AG04449 (cell line): Measurements from ENCODE around the gene ST6GAL1.

ENCODE experiments used
- CTCF ChIA-PET: fragments of 350-600 bp; formaldehyde crosslinking; extraction: SDS; loops from one replicate; lab custom pipeline; 2021; ENCODE audit warnings: antibody characterized with exemption; lab: Yijun Ruan, JAX
- POLR2A ChIA-PET: fragments of 400-600, 350-600 bp; formaldehyde crosslinking; extraction: SDS; loops from one replicate; lab custom pipeline; 2020; ENCODE audit warnings: antibody characterized with exemption, inconsistent platforms; lab: Yijun Ruan, JAX
- DNase-seq: peaks from one replicate; pipeline ENCODE4 v3.0.0-alpha.2; 2010; ENCODE audit warnings: low read depth, low spot score
- H3K4me3 ChIP-seq: 2 replicates; pipeline ENCODE4 v1.5.1; 2011; ENCODE audit warnings: low read depth, mild to moderate bottlenecking, control low read depth, low read length
- CTCF ChIP-seq: IDR thresholded peaks from one replicate; pipeline ENCODE4 v1.5.1; 2011; ENCODE audit warnings: mild to moderate bottlenecking, moderate library complexity, low read length, control low read depth, inconsistent platforms; ENCODE audit not compliant: insufficient read depth; ENCODE audit errors: missing control alignments

Gene ST6GAL1

DNA sequence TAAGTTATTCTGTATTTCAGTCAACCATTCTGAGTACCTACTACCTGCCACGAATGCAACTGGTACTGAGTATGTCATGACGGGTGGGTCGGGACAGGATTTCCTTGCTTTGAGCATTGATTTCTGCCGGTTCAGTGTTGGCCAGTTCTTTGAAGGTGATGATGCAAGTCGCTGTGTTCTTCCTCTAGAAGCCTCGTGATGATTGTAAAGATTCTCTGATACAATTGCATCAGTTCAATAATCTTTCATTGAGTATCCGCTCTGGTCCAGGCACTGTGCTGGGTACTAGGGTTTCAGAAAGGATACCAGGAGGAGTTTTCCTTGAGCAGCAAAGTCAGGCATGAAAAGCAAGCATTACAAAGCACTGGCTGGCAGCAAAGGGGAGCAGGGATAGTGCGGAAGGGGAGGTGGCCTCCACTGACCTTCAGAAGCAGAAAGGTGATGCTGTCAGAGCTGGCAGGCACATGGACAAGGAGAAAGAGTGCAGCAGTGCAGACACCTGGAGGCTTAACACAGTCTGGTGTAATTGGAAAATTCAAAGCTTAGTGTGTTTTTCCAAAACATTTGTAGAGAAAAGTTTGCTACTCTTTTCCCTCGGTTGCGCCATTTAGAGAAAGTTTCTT, 108.9 kb downstream of the ST6GAL1 start:
- ChIA-PET POLR2A (no interaction called here), CTCF (no interaction called here)
- DNase-seq, result no peak
- H3K4me3 ChIP-seq, result no peak overlapping the region
- no peak for TF ChIP-seq CTCF

DNA sequence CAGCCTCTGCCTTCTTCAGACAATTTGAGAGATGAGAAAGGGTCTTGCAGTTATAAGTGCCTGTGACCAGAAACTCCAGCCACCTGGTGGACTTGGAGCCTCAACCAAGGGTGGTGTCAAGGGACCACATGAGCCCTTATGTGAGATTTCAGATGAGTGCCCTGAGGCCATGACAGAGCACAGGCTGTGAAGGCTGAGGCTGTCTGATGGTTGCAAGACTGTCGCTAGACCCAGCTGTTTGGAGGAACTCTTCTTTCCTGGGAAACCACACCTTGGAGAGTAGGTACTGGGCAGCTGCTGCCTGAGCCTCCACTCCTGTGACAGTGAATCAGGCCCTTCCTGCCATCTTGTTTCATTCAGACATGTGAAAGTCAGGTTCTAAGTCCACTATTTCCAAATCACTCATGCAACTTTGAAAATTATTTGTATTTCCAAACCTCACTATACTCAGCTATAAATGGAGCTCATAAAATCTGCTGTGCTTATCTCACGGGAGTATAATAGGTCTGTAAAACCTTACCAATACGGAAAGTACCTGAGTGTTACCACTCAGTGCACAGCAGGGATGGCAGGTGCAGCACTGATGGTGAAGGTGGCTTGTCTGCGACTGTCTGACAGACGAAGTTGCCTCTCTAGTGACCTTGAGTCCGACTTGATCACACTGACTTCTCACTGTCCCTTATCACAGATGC, 109.5 kb downstream of the ST6GAL1 start:
- ChIA-PET POLR2A (no interaction called here), CTCF (no interaction called here)
- DNase-seq, result no peak
- no peak overlapping the region for H3K4me3 ChIP-seq
- TF ChIP-seq CTCF, result no peak

GRCh38 chr3:187040516-187041361, 110.4 kb downstream of the ST6GAL1 start:
- CTCF ChIA-PET, result no interaction called here
- DNase-seq, result peak; percentile 10
- TF ChIP-seq CTCF, result no peak
- POLR2A ChIA-PET, result no interaction called here
- H3K4me3 ChIP-seq, result no peak overlapping the region

GRCh38 chr3:187041362-187042307, 111.3 kb downstream of the ST6GAL1 start:
- TF ChIP-seq CTCF, result no peak
- no peak for DNase-seq
- ChIA-PET POLR2A (no interaction called here), CTCF (no interaction called here)
- no peak overlapping the region for H3K4me3 ChIP-seq

GRCh38 chr3:187042346-187042745, 112.0 kb downstream of the ST6GAL1 start:
- no peak overlapping the region for H3K4me3 ChIP-seq
- no peak for TF ChIP-seq CTCF
- POLR2A ChIA-PET, result no interaction called here
- DNase-seq, result no peak
- CTCF ChIA-PET, result no interaction called here
